Measurements from ENCODE around the gene KDM4C.

Gene KDM4C

GRCh38 chr9:7033076-7034045 lies 275.6 kb downstream of the KDM4C start:
- TF ChIP-seq, protein P1, sequence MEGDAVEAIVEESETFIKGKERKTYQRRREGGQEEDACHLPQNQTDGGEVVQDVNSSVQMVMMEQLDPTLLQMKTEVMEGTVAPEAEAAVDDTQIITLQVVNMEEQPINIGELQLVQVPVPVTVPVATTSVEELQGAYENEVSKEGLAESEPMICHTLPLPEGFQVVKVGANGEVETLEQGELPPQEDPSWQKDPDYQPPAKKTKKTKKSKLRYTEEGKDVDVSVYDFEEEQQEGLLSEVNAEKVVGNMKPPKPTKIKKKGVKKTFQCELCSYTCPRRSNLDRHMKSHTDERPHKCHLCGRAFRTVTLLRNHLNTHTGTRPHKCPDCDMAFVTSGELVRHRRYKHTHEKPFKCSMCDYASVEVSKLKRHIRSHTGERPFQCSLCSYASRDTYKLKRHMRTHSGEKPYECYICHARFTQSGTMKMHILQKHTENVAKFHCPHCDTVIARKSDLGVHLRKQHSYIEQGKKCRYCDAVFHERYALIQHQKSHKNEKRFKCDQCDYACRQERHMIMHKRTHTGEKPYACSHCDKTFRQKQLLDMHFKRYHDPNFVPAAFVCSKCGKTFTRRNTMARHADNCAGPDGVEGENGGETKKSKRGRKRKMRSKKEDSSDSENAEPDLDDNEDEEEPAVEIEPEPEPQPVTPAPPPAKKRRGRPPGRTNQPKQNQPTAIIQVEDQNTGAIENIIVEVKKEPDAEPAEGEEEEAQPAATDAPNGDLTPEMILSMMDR (IDR thresholded peaks at IDR 0.05), result no peak
- Mint-ChIP-seq H3K27ac (peak overlapping the region; percentile 64), H3K4me1 (peaks cover 17% of the 10 kb centered on the region), H3K27me3 (ENCODE audit: low read depth, poor library complexity) (no peaks in the 10 kb centered on the region), H3K9me3 (peaks cover 7% of the 10 kb centered on the region), H3K36me3 (ENCODE audit: low read depth) (peaks cover 13% of the 10 kb centered on the region), H3K4me3 (no peak overlapping the region)
- no peak for DNase-seq

DNA sequence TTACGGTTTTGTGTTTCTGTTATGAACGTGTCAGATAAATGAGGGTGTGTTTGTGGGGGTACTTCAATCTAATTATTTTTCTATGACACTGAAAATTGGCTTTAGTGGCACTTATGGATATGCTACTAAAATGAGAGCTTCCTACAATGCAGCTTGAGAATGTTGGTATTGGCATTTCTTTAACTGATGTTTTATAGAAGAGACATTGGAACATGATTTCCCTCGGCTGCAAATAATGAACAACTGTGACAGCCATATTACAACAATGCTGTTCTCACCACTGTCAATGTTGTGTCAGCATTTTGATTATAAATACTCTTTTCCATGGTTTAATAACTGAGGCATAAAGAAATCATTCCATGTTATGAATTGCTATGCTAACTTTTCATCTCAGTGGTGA lies 279.4 kb downstream of the KDM4C start:
- H3K27ac Mint-ChIP-seq, result no peak overlapping the region

DNA sequence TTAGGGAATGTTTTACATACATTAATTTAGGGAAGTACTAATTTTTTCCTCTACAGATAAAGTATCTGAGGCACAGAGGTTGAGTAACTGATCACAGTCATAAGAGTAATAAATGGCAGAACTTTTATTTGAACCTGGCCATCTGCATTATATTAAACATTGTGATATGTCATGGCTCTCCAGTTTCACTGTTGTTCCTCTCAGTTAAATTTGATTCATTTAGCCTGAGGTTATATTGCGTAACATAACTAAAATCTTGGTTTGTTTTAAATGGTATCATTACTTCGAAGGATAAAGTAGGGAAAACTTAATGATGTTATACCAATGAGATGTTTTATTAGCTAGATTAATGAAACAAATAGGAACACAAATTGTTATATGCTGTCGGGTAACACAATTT lies 284.4 kb downstream of the KDM4C start:
- TF ChIP-seq, protein P1 (IDR thresholded peaks at IDR 0.05), result no peak

More for the DNA sequence above, 279.4 kb downstream of the KDM4C start:
- H3K4me3 Mint-ChIP-seq, result no peak overlapping the region
- no peak for DNase-seq
- no peaks in the 10 kb centered on the region for H3K27me3 Mint-ChIP-seq (ENCODE audit: low read depth, poor library complexity)
- H3K4me1 Mint-ChIP-seq, result peaks cover 16% of the 10 kb centered on the region
- peaks cover 22% of the 10 kb centered on the region for H3K36me3 Mint-ChIP-seq (ENCODE audit: low read depth)
- peaks cover 7% of the 10 kb centered on the region for H3K9me3 Mint-ChIP-seq
- TF ChIP-seq, protein P1 (IDR thresholded peaks at IDR 0.05), result no peak

GRCh38 chr9:7045361-7045760 lies 287.6 kb downstream of the KDM4C start:
- Mint-ChIP-seq H3K27ac (no peak overlapping the region), H3K36me3 (ENCODE audit: low read depth) (peaks cover 17% of the 10 kb centered on the region), H3K4me1 (peaks cover 6% of the 10 kb centered on the region), H3K27me3 (ENCODE audit: low read depth, poor library complexity) (peaks cover 3% of the 10 kb centered on the region), H3K4me3 (no peak overlapping the region), H3K9me3 (no peaks in the 10 kb centered on the region)
- TF ChIP-seq, protein P1 (IDR thresholded peaks at IDR 0.05), result no peak
- no peak for DNase-seq

More for the DNA sequence above, 284.4 kb downstream of the KDM4C start:
- no peaks in the 10 kb centered on the region for H3K9me3 Mint-ChIP-seq
- no peak overlapping the region for H3K4me3 Mint-ChIP-seq
- H3K27ac Mint-ChIP-seq, result no peak overlapping the region
- peaks cover 11% of the 10 kb centered on the region for H3K36me3 Mint-ChIP-seq (ENCODE audit: low read depth)
- no peak for DNase-seq
- peaks cover 3% of the 10 kb centered on the region for H3K27me3 Mint-ChIP-seq (ENCODE audit: low read depth, poor library complexity)
- H3K4me1 Mint-ChIP-seq, result no peaks in the 10 kb centered on the region

DNA sequence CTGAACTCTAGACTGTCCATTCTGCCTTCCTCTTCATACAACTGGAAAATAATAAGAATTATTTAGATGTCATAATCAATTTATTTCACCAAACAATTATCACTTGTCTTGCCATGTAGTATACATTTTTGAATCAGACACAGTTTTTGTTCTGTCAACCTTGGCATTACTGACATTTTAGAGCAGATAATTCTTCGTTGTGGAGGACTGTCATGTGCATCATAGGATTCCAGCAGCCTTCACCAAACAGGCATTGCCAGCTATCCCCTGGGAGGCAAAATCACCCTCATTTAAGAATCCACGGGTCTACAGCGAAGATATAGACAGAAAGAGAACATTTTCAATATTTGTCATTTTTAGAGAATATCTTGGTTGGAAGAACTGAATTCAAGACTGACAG lies 293.9 kb downstream of the KDM4C start:
- no peak for DNase-seq
- H3K9me3 Mint-ChIP-seq, result no peaks in the 10 kb centered on the region
- no peaks in the 10 kb centered on the region for H3K27me3 Mint-ChIP-seq (ENCODE audit: low read depth, poor library complexity)
- TF ChIP-seq, protein P1 (IDR thresholded peaks at IDR 0.05), result no peak
- no peak overlapping the region for H3K4me3 Mint-ChIP-seq
- H3K4me1 Mint-ChIP-seq, result peaks cover 35% of the 10 kb centered on the region
- peaks cover 11% of the 10 kb centered on the region for H3K36me3 Mint-ChIP-seq (ENCODE audit: low read depth)
- no peak overlapping the region for H3K27ac Mint-ChIP-seq

Measured in nephron progenitor cell (in vitro differentiated cells).